HG03064 (cell line): ENCODE data around the gene LRG1.
"Not testable (repeated sequence)": the region's sequence is repeated elsewhere in the genome, so short reads cannot be mapped to it uniquely, and the experiment has no call there.

Source experiments
- ATAC-seq: cut with Tn5 transposase; IDR thresholded peaks from one replicate; pipeline ENCODE4 v1.9.1; 2021; ENCODE audit warnings: low read depth; ENCODE audit not compliant: unreplicated experiment

LRG1 gene

GRCh38 chr19:4553775-4554174 lies 13.9 kb upstream of the LRG1 start:
- no peak for ATAC-seq

GRCh38 chr19:4553092-4553695 lies 13.4 kb upstream of the LRG1 start:
- ATAC-seq, result no peak

- no peak for ATAC-seq
Observed at GRCh38 chr19:4552525-4552819, 12.6 kb upstream of the LRG1 start.

- no peak for ATAC-seq
Observed at GRCh38 chr19:4550479-4551050, 10.7 kb upstream of the LRG1 start.

- no peak for ATAC-seq
Observed at GRCh38 chr19:4550018-4550417, 10.2 kb upstream of the LRG1 start.

DNA sequence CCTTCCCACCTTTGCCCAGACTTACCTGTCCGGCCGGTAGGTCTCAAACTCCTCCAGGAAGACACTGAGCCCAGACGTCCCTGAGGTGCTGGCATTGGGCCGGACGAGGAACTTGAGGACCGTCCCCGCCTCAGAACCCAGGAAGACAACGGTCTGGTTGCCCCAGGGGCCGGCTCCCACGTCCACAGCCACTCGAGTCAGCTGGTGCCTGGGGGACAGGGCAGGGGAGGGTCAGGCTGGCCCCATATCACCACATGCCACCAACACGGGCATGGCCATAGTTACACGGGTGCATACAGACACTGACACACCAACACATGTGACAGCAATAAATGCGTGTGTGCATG lies 8.4 kb upstream of the LRG1 start:
- no peak for ATAC-seq

DNA sequence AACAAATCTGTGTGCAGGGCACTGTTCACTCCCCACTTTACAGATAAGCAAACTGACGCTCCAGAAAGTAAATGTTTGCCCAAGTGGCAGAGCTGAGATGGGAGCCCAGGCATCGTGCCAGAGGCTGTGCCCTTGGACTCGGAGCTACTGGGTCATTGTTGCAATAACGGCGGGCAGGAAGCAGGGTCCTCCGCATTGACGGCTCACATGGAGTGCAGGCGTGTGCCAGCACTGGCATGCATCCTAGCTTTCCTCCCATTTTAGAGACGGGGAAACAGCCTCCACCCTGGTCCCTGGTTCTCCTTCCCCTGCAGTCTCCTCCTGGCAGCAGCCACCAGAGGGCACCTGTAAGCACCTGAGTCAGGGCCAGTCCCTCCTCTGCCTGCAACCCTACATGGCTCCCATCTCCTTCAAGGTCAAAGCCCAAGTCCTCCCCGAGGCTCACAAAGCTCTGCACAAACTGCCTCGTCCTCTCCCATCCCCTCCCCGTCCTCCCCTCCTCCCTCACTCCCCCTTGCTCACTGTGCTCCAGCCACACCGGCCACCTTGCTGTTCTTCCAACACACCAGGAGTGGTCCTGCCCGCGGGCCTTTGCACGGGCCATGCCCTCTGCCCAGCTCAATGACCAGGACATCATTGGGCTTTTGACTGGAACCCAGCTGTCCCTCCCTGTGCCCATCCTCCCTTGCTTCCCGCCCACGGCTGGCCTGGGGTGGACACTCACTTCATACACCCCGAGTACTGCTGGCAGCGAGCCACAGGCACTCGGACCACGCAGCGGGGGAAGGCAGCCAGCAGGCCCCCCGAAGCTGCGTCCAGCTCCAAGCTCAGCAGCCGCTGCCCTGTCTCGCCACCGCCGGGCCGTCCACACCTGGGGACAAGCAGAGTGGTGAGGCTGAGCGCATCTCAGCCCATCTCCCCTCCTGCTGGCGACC lies 7.7 kb upstream of the LRG1 start:
- no peak for ATAC-seq

GRCh38 chr19:4543842-4544647 lies 4.2 kb upstream of the LRG1 start:
- no peak for ATAC-seq

DNA sequence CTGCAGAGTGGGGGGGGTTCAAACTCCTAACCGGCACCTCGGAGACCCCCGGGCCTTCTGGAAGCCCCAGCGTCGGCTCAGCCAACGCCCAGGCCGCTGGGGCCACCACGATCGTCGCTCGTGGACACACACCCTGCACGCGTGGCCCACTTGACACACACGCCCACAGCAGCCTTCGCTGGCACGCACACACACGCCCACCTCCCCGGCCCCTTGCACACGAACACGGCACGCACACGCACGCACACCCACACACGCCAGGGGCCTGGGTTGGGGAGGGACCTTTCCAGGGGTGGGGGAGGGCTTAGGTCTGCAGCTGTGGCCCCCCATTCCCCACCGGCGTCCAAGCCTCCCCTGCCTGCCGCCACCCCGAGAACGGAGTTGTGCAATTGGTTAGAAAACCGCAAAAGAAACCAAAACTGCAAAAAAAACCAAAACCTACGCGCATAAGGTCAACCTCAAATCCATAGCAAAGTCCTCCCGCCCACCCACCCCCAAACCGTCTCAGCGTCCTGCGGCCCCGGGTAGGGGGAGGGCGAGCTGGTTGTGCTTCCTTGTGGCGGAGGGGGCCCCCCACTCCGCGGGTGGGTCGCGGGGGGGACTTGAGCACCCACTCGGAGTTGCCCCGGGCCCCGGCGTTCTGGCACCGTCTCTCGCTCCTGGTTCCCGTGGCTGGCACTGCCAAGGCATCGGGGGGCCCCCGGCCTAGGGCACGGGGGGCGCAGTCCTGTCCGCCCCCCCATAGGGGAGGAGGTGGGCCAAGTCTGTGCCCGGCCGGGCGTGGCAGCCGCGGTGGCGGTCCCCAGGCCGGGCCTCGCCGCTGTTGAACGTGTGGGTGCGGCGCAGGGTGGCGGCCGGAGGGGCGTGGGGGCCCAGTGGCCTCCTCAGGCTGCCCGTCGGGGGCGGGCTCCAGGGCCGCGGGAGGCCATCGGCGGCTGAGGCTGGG lies 3.3 kb upstream of the LRG1 start:
- ATAC-seq, result no peak

DNA sequence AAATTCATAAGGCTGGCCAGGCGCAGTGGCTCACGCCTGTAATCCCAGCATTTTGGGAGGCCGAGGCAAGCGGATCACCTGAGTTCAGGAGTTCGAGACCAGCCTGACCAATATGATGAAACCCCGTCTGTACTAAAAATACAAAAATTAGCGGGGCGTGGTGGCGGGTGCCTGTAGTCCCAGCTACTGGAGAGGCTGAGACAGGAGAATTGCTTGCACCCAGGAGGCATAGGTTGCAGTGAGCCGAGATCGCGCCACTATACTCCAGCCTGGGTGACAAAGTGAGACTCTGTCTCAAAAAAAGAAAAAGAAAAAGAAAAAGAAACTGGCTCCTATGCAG lies 1.9 kb upstream of the LRG1 start:
- ATAC-seq, result not testable (repeated sequence)

DNA sequence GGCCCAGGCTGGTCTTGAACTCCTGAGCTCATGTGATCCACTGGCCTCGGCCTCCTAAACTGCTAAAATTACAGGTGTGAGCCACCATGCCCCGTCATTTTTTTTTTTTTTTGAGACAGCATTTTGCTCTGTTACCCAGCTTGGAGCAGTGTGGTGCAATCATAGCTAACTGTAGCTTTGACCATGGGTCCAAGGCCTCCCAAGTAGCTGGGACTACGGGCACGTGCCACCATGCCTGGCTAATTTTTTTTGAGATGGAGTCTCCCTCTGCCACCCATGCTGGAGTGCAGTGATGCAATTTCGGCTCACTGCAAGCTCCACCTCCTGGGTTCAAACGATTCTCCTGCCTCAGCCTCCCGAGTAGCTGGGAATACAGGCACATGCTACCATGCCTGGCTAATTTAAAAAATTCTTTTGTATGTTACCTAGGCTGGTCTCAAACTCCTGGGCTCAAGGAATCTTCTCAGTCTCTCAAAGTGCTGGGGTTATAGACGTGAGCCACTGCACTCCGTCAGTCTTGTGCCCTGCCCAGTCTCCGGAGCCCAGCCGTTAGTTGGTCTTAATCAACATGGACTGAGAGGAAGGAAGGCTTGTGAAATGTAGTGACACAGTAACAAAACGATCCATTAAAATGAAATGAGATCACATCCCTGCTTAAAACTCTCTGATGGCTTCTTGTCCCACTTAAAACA lies 1.4 kb upstream of the LRG1 start:
- ATAC-seq, result no peak

GRCh38 chr19:4539169-4539692 lies 605 bp downstream of the LRG1 start:
- ATAC-seq, result no peak

DNA sequence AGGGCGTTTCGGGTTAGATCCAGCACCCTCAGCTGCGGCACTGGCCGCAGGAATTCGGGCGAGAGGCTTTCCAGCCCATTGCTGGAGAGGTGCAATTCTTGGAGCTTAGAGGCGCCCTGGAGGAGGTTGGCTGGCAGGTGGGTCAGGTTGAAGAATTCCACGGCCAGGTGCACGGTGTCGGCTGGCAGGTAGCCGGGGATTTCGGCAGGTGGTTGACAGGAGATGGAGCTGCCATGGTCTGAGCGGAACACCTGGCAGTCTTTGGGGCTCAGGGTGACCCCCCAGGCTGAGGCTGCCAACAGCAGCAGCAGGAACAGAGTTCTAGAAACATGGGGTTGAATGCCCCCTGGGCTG lies 1.3 kb downstream of the LRG1 start:
- no peak for ATAC-seq

DNA sequence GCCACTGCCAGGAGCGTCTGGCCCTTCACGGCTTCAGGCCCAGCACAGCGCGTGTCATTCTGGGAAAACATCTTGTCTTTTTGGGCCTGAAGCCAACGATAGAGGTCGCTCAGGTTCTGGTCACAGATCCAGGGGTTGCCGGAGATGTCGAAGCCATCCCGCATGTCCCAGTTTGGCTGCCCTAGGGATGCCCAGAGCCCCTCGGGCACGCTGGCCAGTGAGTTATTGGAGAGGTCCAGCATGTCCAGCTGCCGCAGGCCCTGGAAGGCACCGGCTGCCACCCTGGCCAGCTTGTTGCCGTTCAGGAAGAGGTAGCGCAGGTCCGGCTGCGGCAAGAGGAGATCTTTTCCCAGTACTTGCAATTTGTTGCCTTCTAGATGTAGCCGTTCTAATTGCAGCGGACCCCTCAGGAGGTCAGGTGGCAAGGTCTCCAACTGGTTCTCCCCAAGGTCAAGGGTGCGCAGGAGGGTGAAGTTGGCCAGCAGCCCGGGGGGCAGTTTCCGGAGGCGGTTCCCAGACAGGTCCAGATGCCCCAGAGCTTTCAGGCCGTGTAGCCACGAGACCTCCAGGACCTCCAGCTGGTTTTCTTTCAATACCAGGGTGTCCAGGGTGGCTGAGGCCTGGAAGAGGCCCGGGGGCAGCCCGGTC lies 1.8 kb downstream of the LRG1 start:
- no peak for ATAC-seq

GRCh38 chr19:4536798-4537197 lies 3.0 kb downstream of the LRG1 start:
- no peak for ATAC-seq

DNA sequence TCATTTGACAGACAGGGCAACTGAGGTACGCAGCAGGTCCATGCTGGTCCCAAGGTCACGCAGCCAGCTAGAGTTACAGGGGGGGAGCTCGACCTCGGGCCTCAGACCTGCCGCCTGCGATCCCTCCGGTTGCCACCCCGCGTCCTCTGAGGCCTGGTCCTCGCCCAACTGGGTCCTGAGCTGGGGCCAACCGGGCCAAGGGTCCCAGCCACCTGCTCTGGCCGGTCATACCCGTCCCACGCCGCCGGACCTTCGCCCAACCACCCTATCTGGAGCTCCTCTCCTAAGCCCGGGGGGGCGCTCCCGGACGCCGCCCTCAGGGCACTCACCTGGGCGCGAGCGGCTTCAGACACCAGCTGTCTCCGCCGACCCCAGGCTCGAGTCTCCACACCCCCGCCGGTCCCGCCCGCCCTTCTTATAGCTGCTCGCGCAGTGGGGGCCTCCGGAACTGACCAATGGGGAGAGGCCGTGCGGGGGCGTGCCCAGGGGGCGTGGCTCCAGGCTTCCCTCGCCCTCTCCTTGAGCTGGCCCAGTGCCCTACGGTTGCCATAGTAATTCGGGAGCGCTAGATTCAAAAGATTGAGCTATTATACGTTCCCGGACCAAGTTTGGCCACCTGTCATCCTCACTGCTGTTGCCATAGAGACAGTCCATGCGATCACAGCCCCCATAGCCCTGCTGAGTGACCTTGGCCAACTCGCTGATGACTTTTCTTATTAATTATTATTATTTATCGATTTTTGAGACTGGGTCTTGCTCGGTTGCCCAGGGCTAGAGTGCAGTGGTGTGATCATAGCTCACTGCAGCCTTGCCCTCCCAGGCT lies 4.8 kb downstream of the LRG1 start, which contains the start of gene PLIN5:
TSS of gene PLIN5 (minus strand) at position 389 of the 823 bp plus-strand sequence. CDS start 1,150 bp downstream, outside the sequence.
- no peak for ATAC-seq

GRCh38 chr19:4533835-4534424 lies 5.9 kb downstream of the LRG1 start:
- no peak for ATAC-seq

GRCh38 chr19:4533334-4533733 lies 6.5 kb downstream of the LRG1 start:
- ATAC-seq, result no peak
